Retinal pigment epithelial cell (primary cell): ENCODE measurements around the gene PRKAR2B.

Experiments
- DNase-seq: peaks from one replicate; pipeline ENCODE4 v3.0.0-alpha.2; 2010; ENCODE audit warnings: low read depth
- H3K4me3 ChIP-seq: 2 replicates; pipeline ENCODE4 v1.5.1; 2011; ENCODE audit warnings: mild to moderate bottlenecking, low read length, control low read depth, moderate library complexity
- TF ChIP-seq, protein P1 (sequence below): conservative IDR thresholded peaks from 2 replicates; pipeline ENCODE4 v1.5.1; 2011; ENCODE audit warnings: low read depth, low read length, control low read depth, inconsistent platforms

The PRKAR2B gene

DNA sequence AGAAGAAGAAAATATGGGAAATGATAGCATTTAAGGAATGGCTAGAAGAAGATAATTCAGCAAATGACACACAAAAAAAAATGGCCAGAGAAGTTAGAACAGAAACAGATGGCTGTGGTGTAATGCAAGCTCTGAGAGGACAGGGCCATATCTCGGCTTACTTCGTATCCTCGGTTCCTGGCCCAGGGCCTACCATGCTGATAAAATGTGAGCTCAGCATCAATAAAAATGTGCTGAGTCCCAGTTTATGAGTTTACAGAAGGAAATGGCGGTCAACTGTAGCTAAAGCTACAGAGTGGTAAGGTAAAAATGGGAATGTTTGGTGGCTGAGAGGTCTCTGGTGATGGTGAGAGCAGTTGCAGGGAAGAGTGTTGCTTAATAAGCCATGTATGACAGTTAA, 165.1 kb downstream of the PRKAR2B start:
- no peak for DNase-seq
- TF ChIP-seq, protein P1, sequence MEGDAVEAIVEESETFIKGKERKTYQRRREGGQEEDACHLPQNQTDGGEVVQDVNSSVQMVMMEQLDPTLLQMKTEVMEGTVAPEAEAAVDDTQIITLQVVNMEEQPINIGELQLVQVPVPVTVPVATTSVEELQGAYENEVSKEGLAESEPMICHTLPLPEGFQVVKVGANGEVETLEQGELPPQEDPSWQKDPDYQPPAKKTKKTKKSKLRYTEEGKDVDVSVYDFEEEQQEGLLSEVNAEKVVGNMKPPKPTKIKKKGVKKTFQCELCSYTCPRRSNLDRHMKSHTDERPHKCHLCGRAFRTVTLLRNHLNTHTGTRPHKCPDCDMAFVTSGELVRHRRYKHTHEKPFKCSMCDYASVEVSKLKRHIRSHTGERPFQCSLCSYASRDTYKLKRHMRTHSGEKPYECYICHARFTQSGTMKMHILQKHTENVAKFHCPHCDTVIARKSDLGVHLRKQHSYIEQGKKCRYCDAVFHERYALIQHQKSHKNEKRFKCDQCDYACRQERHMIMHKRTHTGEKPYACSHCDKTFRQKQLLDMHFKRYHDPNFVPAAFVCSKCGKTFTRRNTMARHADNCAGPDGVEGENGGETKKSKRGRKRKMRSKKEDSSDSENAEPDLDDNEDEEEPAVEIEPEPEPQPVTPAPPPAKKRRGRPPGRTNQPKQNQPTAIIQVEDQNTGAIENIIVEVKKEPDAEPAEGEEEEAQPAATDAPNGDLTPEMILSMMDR = no peak

DNA sequence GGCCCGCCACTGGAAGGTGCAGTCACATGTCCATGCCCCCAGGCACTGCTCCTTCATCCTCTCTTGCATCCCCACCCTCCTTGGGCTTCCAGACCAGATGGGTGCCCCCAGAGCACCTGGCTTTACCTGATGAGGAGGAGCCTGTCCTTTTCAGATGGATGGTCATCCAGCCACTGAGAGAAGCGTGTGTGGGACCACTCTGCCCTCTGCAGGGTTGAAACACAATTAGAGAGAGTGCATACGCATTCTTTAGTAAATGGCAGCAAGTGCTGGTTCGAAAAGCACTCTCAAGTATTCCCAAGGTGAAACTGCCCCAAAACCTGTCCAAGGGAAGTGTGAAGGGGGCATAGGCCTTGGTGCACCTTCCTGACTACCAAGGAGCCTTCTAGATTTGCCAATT, 165.9 kb downstream of the PRKAR2B start:
- TF ChIP-seq, protein P1 = no peak
- H3K4me3 ChIP-seq = no peak overlapping the region
- DNase-seq = no peak

More for the DNA sequence above, 165.1 kb downstream of the PRKAR2B start:
- no peak overlapping the region for H3K4me3 ChIP-seq
